GM19452 (cell line): Measurements from ENCODE around the gene EXD1.
"Not testable (repeated sequence)": the region's sequence is repeated elsewhere in the genome, so short reads cannot be mapped to it uniquely, and the experiment has no call there.

Experiments
- ATAC-seq: cut with Tn5 transposase; IDR thresholded peaks from one replicate; pipeline ENCODE4 v1.9.1; 2021; ENCODE audit not compliant: unreplicated experiment

Gene EXD1

GRCh38 chr15:41148065-41148464 lies 82.5 kb downstream of the EXD1 start:
- no peak for ATAC-seq

- ATAC-seq, result no peak
Measured at GRCh38 chr15:41139619-41140018, 90.9 kb downstream of the EXD1 start.

GRCh38 chr15:41139112-41139511 lies 91.4 kb downstream of the EXD1 start:
- not testable (repeated sequence) for ATAC-seq

- not testable (repeated sequence) for ATAC-seq
Measured at GRCh38 chr15:41135580-41135979, 95.0 kb downstream of the EXD1 start.

- no peak for ATAC-seq
Measured at GRCh38 chr15:41133454-41133853, 97.1 kb downstream of the EXD1 start.
